Activated naive CD4-positive, alpha-beta T cell (primary cell): ENCODE data around the gene SKAP1.

Experiments used
- DNase-seq, 4 experiments: peaks; one replicate each; lab custom pipeline; 2025; lab: John Stamatoyannopoulos, UW

The SKAP1 gene

DNA sequence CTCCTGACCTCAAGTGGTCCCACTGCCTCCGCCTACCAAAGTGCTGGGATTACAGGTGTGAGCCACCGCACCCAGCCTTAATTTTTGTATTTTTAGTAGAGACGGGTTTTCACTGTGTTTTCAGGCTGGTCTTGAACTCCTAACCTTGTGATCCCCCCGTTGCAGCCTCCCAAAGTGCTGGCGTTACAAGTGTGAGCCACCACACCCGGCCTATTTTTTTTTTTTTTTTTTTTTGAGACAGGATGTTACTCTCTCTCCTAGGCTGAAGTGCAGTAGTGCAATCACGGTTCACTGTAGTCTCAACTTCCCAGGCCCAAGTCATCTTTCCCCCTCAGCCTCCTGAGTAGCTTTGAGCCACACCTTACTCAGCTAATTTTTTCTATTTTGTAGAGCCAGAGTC is 325.6 kb downstream of the SKAP1 start:
- no peak for DNase-seq

DNA sequence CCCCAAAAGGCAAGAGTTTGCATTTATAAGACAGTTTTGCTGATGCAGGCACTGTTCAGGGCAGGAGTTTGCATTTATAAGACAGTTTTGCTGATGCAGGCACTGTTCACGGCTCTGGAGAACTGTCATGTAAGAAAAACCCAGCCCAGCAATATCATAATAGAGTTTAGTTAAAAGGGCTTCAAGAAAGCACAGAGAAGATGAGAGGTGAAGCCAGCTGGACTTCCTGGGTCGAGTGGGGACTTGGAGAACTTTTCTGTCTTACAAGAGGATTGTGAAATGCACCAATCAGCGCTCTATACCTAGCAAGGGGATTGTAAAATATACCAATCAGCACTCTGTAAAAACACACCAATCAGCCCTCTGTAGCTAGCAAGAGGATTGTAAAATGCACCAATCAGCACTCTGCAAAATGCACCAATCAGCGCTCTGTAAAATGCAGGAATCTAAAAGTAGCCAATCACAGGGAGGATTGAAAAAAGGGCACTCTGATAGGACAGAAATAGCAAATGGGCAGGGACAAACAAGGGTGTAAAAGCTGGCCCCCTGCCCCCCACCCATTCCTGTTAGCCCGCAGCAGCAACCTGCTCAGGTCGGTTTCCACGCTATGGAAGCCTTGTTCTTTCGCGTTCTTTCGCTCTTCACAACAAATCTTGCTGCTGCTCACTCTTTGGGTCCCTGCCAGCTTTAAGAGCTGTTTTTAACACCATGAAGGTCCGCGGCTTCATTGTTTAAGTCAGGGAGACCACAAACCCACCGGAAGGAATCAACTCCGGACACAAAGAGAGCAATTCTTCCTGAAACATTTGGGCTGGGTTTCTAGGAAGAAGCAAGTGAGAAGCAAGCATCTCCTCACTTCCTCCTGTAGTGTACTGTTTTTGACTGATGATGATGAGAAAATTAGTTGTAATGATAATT is 327.0 kb downstream of the SKAP1 start:
- DNase-seq, result peak in 1 of 4 experiments; percentile 4

DNA sequence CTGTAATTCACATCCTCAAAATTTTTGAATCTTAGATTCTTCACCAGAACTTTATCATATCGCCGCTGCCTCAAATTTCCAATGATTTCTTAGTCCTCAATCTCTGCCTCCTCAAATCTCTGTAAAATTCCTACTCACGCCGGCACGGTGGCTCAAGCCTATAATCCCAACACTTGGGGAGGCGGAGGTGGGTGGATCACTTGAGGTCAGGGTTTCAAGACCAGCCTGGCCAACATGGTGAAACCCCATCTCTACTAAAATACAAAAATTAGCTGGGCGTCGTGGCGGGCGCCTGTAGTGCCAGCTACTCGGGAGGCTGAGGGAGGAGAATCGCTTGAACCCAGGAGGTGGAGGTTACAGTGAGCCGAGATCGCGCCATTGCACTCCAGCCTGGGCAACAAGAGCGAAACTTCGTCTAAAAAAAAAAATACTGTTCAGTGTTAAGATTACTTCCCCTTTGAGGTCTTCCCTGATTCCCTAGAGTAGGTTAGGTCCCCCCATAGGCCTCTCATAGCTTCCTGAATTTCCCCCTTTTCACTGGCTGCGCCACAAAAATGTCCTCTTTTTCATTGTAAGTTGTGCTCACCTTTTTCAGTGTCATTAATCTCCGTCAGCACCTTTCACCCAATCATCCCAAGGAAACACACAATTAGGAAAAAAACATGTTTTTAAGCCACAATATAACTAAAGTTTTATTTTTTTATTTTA is 327.8 kb downstream of the SKAP1 start:
- DNase-seq, result no peak

DNA sequence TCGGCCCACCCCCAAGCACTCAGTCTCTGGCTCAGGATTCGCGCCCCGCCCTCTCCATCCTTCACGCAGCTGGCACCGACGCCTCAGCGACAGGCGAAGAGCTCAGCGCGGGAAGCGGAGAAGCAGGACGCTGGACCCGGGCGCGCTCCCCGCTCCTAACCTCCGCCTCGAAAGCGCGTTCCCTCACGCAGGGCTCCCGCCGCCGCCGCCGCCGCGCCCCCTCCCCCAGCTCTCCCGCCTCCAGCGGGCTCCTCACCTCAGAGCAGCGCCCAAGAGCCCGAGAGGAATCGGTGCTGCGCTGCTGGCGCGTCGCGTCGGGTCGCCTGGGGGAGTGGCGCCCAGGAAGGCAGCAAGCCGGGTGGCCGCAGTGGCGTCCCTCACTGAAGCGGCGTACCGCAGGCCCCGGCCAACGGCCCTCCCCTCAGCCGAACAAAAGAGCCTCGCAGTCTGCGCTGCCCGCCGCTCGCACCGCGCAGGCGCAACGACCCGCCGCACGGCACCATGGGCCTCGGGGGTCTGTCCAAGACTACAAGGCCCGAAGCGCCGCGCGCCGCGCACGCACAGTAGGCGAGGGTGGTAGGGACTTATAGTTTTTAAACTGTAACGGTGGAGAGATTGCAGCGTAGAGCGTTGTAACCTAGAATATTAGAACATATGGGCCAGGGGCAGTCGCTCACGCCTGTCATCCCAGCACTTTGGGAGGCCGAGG is 328.8 kb downstream of the SKAP1 start, which contains the start of gene CBX1:
Gene CBX1, minus strand, starts transcription at position 467 of the 709 bp plus-strand sequence. CDS start 24,474 bp downstream, outside the sequence.
- peak; percentile 77 to 94 (median 86) for DNase-seq

DNA sequence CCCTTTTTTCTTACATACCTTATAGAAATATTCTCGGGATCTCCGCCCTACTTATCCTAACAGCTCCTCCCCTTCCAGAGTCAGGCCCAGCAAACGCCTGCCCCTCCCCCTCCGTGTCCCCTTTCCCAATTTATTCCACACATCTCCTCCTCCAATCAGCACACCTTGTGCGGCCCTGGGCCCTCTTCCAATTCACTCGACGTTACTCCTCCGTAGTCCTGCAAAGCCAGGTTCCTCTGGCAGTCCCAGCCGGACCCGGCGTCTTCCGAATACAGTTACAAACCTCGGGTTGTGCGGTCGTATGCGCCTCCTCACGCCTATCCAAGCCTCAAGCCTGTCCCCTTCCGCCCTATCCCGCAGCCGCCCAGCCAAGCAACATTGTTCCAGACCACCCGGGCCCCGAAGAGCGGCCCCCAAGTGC is 329.4 kb downstream of the SKAP1 start:
- DNase-seq, result no peak

DNA sequence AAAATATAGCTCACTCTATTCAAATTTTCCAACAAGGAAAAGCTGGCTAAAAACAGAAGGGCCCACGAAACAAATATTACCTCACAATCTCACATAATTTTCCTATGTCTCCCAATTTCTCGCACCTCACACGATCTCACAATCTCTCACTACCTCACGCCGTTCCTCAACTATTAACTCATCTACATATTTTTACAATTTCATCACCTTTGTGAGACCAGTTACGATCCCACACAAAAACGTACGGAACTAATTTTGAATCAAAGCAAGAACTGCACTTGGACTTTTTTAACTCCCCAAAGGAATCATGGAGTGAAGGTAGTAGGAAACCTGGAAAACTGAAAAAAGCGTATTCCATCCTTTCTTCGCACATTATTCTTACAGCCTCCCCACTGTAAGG is 329.9 kb downstream of the SKAP1 start:
- no peak for DNase-seq

DNA sequence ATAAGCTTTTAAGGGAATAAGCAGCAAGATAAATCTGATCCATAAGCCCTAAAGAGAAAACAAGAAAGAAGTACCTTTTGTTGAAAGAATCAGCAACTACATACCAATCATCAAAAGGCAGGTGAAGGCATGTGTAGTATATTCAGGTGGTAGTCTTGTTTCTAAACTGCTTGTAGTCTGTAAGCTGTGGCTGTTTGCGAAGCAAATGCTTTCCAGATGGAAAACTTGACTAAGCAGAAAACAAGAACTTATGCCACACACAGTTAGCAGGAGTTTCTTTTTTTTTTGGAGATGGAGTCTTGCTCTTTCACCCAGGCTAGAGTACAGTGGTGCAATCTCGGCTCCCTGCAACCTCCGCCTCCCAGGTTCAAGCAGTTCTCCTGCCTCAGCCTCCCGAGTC is 334.4 kb downstream of the SKAP1 start:
- DNase-seq, result no peak

DNA sequence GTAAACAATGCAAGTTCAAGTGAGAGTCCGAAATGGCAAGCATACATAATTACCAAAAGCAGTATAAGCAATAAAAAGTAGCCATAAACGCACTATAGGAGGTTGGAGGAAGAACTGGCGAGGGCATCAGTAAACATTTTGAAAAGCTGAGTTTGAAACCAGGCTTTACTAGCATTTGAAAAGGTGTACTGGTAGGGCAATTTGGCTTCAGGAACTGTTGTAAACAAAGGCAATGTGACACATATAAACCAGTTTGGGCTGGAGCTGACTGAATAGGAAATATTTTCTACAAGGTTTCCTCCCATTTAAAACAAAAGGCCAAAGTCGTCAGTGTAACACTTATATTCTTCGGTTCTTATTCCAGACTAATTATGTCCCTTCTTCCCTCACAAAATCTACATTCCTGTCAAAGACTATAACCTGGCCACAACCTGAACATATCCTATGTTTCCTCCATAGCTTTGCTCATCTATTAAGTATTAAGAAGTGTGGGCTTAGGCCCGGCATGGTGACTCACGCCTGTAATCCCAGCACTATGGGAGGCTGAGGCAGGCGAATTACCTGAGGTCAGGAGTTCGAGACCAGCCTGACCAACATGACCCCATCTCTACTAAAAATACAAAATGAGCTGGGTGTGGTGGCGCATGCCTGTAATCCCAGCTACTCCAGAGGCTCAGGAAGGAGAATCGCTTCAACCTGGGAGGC is 336.5 kb downstream of the SKAP1 start:
- no peak for DNase-seq

DNA sequence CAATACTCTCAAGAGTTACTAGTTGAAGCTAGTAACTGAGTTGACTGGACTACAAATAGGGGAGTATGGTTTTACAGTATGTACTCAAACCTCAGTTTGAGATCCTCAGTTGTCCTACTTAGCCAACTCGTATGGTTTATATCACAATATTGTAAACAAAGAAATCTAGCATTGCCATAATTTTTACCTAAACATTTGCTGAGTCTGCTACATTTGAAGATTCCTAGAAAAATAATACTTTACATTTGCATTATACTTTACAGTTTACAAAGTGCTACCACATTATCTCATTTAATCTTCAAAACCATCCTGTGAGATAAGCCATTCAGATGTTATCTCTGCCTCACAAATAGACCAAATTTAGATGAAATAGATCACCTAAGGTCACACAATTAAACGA is 345.1 kb downstream of the SKAP1 start:
- DNase-seq, result no peak
